GM12878 (cell line): ENCODE results near the gene C1RL. TPM values are rescaled to one million over a fixed set of nuclear protein-coding genes. Genes with fewer than 3 reads are reported as not detected.

Source experiments
- ATAC-seq: fragments of 200-7000 bp; cut with Tn5 transposase; 3 replicates; pipeline ENCODE4 v1.9.1; 2020; ENCODE audit warnings: mild to moderate bottlenecking, moderate library complexity
- BruUV-seq: library from RNA; stranded (reverse); fragments of 400-500 nt; replicated peaks from 2 replicates; lab custom pipeline; 2021; lab: Mats Ljungman, UMichigan
- CTCF ChIA-PET: fragments of 300-600 bp; sonication (Branson Sonifier 250); formaldehyde crosslinking; extraction: SDS; loops from one replicate; lab custom pipeline; 2021; ENCODE audit warnings: inconsistent platforms; lab: Yijun Ruan, JAX
- POLR2A ChIA-PET: fragments of 350-600 bp; formaldehyde crosslinking; extraction: SDS; loops from one replicate; lab custom pipeline; 2021; ENCODE audit warnings: inconsistent platforms; lab: Charles Lee
- RAD21 ChIA-PET: fragments of 300-600 bp; sonication (Branson Sonifier 250); formaldehyde crosslinking; loops from one replicate; lab custom pipeline; 2023; ENCODE audit warnings: antibody characterized with exemption; ENCODE audit not compliant: unreplicated experiment; lab: Charles Lee
- SMC1A ChIA-PET: fragments of 300-600 bp; sonication (Branson Sonifier 250); formaldehyde crosslinking; loops from one replicate; lab custom pipeline; 2023; ENCODE audit not compliant: unreplicated experiment, uncharacterized antibody; lab: Charles Lee
- DNase-seq: peaks from one replicate; pipeline ENCODE4 v3.0.0-alpha.2; 2011; ENCODE audit warnings: low read depth, low spot score
- FAIRE-seq: peaks from 3 replicates; lab custom pipeline; 2011; peaks lifted over from hg19 to GRCh38; lab: Jason Lieb, UNC
- H2AFZ ChIP-seq: 2 replicates; pipeline ENCODE4 v1.6.0; 2011; ENCODE audit warnings: low read depth, low read length, control low read depth; ENCODE audit not compliant: control insufficient read depth
- H3K27ac ChIP-seq: 2 replicates; pipeline ENCODE4 v1.5.1; 2011; ENCODE audit warnings: control low read depth; ENCODE audit not compliant: control insufficient read depth, insufficient read depth
- H3K27me3 ChIP-seq, 2 experiments: replicated peaks in 1 of 2; 2 replicates each; pipeline versions ENCODE4 v1.6.0 to v1.6.1; 2011; ENCODE audit warnings: low read length in 1 of 2; ENCODE audit not compliant: control insufficient read depth in 2 of 2, insufficient read depth in 2 of 2
- H3K36me3 ChIP-seq, 2 experiments: 2 replicates each; pipeline ENCODE4 v1.5.1; 2011; ENCODE audit warnings: low read length in 1 of 2; ENCODE audit not compliant: control insufficient read depth in 2 of 2, insufficient read depth in 2 of 2
- H3K4me1 ChIP-seq: 2 replicates; pipeline ENCODE4 v1.6.1; 2011; ENCODE audit warnings: mild to moderate bottlenecking, low read length, moderate library complexity, mixed read lengths; ENCODE audit not compliant: control insufficient read depth, insufficient read depth
- H3K4me2 ChIP-seq: 2 replicates; pipeline ENCODE4 v1.6.0; 2011; ENCODE audit warnings: control low read depth; ENCODE audit not compliant: control insufficient read depth, insufficient read depth
- H3K4me3 ChIP-seq: fragments of 200-600 bp; sonication (generic); 2 replicates; pipeline ENCODE4 v1.5.1; 2016
- H3K79me2 ChIP-seq: 2 replicates; pipeline ENCODE4 v1.6.0; 2011; ENCODE audit warnings: low read length; ENCODE audit not compliant: control insufficient read depth, insufficient read depth
- H3K9ac ChIP-seq: 2 replicates; pipeline ENCODE4 v1.8.0; 2011; ENCODE audit warnings: low read length, control low read depth, mixed read lengths; ENCODE audit not compliant: control insufficient read depth, insufficient read depth
- H3K9me3 ChIP-seq: replicated peaks from 3 replicates; pipeline ENCODE4 v1.5.1; 2011; ENCODE audit warnings: mild to moderate bottlenecking, low read length; ENCODE audit not compliant: control insufficient read depth, insufficient read depth
- H4K20me1 ChIP-seq: 2 replicates; pipeline ENCODE4 v1.6.0; 2011; ENCODE audit not compliant: control insufficient read depth, insufficient read depth
- ATF3 ChIP-seq: IDR thresholded peaks from 2 replicates; pipeline ENCODE4 v1.6.1; 2011; ENCODE audit warnings: low read depth, mild to moderate bottlenecking, low read length, moderate library complexity, borderline replicate concordance; ENCODE audit errors: extremely low read depth
- ATF7 ChIP-seq: fragments of 450-650 bp; IDR thresholded peaks from 2 replicates; pipeline ENCODE4 v1.6.1; 2016; ENCODE audit warnings: low read depth, mild to moderate bottlenecking
- HSF1 ChIP-seq: fragments of 150-350 bp; IDR thresholded peaks from 2 replicates; pipeline ENCODE4 v1.6.1; 2014; ENCODE audit warnings: mild to moderate bottlenecking, low read depth, low read length
- KLF5 ChIP-seq: fragments of 450-650 bp; IDR thresholded peaks from 2 replicates; pipeline ENCODE4 v1.6.1; 2014; ENCODE audit warnings: mild to moderate bottlenecking; ENCODE audit not compliant: partially characterized antibody
- MEF2A ChIP-seq: IDR thresholded peaks from 2 replicates; pipeline ENCODE4 v1.6.1; 2011; ENCODE audit warnings: low read depth, mild to moderate bottlenecking, low read length, moderate library complexity; ENCODE audit not compliant: insufficient read depth
- RAD21 ChIP-seq: IDR thresholded peaks from 2 replicates; pipeline ENCODE4 v1.6.1; 2011; ENCODE audit warnings: mild to moderate bottlenecking, low read depth, low read length, moderate library complexity; ENCODE audit not compliant: insufficient read depth
- SMC3 ChIP-seq: IDR thresholded peaks from 2 replicates; pipeline ENCODE4 v1.6.1; 2011; ENCODE audit warnings: low read length, improper control_type of control experiment, borderline replicate concordance
- SP1 ChIP-seq: IDR thresholded peaks from one replicate; pipeline ENCODE4 v1.6.1; 2011; ENCODE audit warnings: low read depth, low read length
- ZBTB11 ChIP-seq: fragments of 450-650 bp; formaldehyde crosslinking; IDR thresholded peaks from 2 replicates; pipeline ENCODE4 v1.5.0; 2022; ENCODE audit warnings: mild to moderate bottlenecking, missing genetic modification characterization
- WGBS: methylation state at CpG from one replicate; pipeline ENCODE4 v1.1.6; 2016; ENCODE audit warnings: low lambda C conversion rate; ENCODE audit not compliant: insufficient replicate concordance, insufficient coverage; ENCODE audit errors: missing lambda C conversion rate; 5-methylcytosine and 5-hydroxymethylcytosine counted together
- in situ Hi-C: fragments of 300-500 bp; cut with MboI; formaldehyde crosslinking; loops from 9 replicates; pipeline ENCODE4 v1.14.3; 2018; ENCODE audit warnings: mixed read lengths
- intact Hi-C: fragments of 100-400 bp; cut with micrococcal nuclease; formaldehyde crosslinking; loops from one replicate; pipeline ENCODE4 v1.14.2; 2022; ENCODE audit not compliant: unreplicated experiment
- polyA plus RNA-seq, 11 experiments: library from polyadenylated mRNA; depleted of rRNA in 4 of 11; unstranded in 6 of 11; stranded (reverse) in 5 of 11; fragments of >200 nt; fragmentation: Nextera tagmentation in 4 of 11; fragmentation: Illumina TruSeq in 1 of 11; extraction: Ambion mirVana in 4 of 11; extraction: Trizol in 1 of 11; gene quantifications; 1 replicate in 1 of 11; 2 replicates in 10 of 11; pipeline versions ENCODE4 v1.2.1 to v1.2.3, GENCODE V29; 2011 to 2016; ENCODE audit warnings: inconsistent platforms in 2 of 11, missing spikeins in 2 of 11, low read depth in 1 of 11
- total RNA-seq, 4 experiments: library from RNA; depleted of rRNA in 3 of 4; stranded (reverse); fragments of >200 nt in 3 of 4; fragmentation: Illumina TruSeq in 1 of 4; extraction: Trizol in 1 of 4; gene quantifications; 2 replicates each; pipeline versions ENCODE4 v1.2.1 to v1.2.3, GENCODE V29; 2013 to 2021
- TF ChIP-seq, protein P1 (sequence below): fragments of 450-650 bp; IDR thresholded peaks from 2 replicates; pipeline ENCODE4 v1.6.1; 2017; ENCODE audit warnings: antibody characterized with exemption, mild to moderate bottlenecking, moderate library complexity
- TF ChIP-seq, protein P2 (sequence below): fragments of 450-650 bp; IDR thresholded peaks from 2 replicates; pipeline ENCODE4 v1.6.1; 2017; ENCODE audit warnings: low read depth, mild to moderate bottlenecking, moderate library complexity

Gene C1RL
- total and polyA plus RNA-seq, 10 of the 15 experiments (the other 5 are each of a cell fraction or from before 2014, with no cell fraction given) = 1.3 to 12.8 (median 8.1) TPM

GRCh38 chr12:7061138-7061537 is 47.9 kb downstream of the C1RL start:
- no peaks in the 10 kb centered on the region for H3K4me1 ChIP-seq
- TF ChIP-seq ZBTB11 = no peak
- TF ChIP-seq, protein P1, sequence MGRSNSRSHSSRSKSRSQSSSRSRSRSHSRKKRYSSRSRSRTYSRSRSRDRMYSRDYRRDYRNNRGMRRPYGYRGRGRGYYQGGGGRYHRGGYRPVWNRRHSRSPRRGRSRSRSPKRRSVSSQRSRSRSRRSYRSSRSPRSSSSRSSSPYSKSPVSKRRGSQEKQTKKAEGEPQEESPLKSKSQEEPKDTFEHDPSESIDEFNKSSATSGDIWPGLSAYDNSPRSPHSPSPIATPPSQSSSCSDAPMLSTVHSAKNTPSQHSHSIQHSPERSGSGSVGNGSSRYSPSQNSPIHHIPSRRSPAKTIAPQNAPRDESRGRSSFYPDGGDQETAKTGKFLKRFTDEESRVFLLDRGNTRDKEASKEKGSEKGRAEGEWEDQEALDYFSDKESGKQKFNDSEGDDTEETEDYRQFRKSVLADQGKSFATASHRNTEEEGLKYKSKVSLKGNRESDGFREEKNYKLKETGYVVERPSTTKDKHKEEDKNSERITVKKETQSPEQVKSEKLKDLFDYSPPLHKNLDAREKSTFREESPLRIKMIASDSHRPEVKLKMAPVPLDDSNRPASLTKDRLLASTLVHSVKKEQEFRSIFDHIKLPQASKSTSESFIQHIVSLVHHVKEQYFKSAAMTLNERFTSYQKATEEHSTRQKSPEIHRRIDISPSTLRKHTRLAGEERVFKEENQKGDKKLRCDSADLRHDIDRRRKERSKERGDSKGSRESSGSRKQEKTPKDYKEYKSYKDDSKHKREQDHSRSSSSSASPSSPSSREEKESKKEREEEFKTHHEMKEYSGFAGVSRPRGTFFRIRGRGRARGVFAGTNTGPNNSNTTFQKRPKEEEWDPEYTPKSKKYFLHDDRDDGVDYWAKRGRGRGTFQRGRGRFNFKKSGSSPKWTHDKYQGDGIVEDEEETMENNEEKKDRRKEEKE = no peak
- no peak for TF ChIP-seq ATF3
- TF ChIP-seq MEF2A = no peak
- TF ChIP-seq HSF1 = no peak
- TF ChIP-seq, protein P2, sequence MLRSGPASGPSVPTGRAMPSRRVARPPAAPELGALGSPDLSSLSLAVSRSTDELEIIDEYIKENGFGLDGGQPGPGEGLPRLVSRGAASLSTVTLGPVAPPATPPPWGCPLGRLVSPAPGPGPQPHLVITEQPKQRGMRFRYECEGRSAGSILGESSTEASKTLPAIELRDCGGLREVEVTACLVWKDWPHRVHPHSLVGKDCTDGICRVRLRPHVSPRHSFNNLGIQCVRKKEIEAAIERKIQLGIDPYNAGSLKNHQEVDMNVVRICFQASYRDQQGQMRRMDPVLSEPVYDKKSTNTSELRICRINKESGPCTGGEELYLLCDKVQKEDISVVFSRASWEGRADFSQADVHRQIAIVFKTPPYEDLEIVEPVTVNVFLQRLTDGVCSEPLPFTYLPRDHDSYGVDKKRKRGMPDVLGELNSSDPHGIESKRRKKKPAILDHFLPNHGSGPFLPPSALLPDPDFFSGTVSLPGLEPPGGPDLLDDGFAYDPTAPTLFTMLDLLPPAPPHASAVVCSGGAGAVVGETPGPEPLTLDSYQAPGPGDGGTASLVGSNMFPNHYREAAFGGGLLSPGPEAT = no peak
- TF ChIP-seq SP1 = no peak
- TF ChIP-seq RAD21 = no peak
- TF ChIP-seq ATF7 = no peak
- TF ChIP-seq KLF5 = no peak
- no peak for TF ChIP-seq SMC3
- peaks cover 0 to 3% of the 10 kb centered on the region in 2 experiments; a peak in 2 of 4 replicates for H3K27me3 ChIP-seq
- FAIRE-seq (no peak), DNase-seq (no peak), ATAC-seq (no peak)
- WGBS = 48% methylated on average over 13 of the region's 13 CpGs
- no peaks in the 10 kb centered on the region for H3K79me2 ChIP-seq
- intact Hi-C loops = no loop called here
- POLR2A ChIA-PET = no interaction called here
- no peak overlapping the region for H3K9ac ChIP-seq
- H2AFZ ChIP-seq = no peak overlapping the region
- RAD21 ChIA-PET = interaction anchor here (1.6 kb wide), 1 partner anchor 52 kb away, joined by 4 read pairs; no protein-coding TSS in a partner anchor
- BruUV-seq = no TSS peak
- in situ Hi-C loops = no loop called here
- no peak overlapping the region for H3K4me3 ChIP-seq
- no peak overlapping the region for H3K4me2 ChIP-seq
- H4K20me1 ChIP-seq = no peaks in the 10 kb centered on the region
- SMC1A ChIA-PET = no interaction called here
- CTCF ChIA-PET = interaction anchor here (1.0 kb wide), 1 partner anchor 50 kb away, joined by 3 read pairs; no protein-coding TSS in a partner anchor
- H3K9me3 ChIP-seq = no peaks in the 10 kb centered on the region
- no peak overlapping the region for H3K27ac ChIP-seq
- no peaks in the 10 kb centered on the region for H3K36me3 ChIP-seq
